GM12875 (cell line): ENCODE results near the gene FTL.
"Not testable (repeated sequence)": the region's sequence is repeated elsewhere in the genome, so short reads cannot be mapped to it uniquely, and the experiment has no call there.

Experiments used
- H3K4me3 ChIP-seq: one replicate; pipeline ENCODE4 v1.5.1; 2011; ENCODE audit warnings: low read depth, low read length, control low read depth
- TF ChIP-seq, protein P1 (sequence below): IDR thresholded peaks from 2 replicates; pipeline ENCODE4 v1.5.1; 2011; ENCODE audit warnings: low read depth, mild to moderate bottlenecking, control low read depth, inconsistent platforms, low read length, moderate library complexity, borderline replicate concordance; ENCODE audit not compliant: insufficient read depth

The FTL gene

DNA sequence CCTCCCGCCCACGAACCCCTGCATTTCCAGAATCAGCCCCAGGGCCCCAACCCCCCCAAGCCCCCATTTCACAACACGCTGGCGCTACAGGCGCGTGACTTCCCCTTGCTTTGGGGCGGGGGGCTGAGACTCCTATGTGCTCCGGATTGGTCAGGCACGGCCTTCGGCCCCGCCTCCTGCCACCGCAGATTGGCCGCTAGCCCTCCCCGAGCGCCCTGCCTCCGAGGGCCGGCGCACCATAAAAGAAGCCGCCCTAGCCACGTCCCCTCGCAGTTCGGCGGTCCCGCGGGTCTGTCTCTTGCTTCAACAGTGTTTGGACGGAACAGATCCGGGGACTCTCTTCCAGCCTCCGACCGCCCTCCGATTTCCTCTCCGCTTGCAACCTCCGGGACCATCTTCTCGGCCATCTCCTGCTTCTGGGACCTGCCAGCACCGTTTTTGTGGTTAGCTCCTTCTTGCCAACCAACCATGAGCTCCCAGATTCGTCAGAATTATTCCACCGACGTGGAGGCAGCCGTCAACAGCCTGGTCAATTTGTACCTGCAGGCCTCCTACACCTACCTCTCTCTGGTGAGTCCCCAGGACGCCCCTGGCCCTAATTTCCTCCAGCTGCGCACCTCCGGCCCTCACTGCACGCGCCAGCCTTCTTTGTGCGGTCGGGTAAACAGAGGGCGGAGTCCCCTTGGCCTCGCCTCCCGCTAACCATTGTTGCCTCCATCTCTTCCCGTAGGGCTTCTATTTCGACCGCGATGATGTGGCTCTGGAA is at the start of gene FTL:
TSS of gene FTL (plus strand) at position 270 of the 766 bp plus-strand sequence. CDS start at position 469, 199 bp downstream.
- TF ChIP-seq, protein P1, sequence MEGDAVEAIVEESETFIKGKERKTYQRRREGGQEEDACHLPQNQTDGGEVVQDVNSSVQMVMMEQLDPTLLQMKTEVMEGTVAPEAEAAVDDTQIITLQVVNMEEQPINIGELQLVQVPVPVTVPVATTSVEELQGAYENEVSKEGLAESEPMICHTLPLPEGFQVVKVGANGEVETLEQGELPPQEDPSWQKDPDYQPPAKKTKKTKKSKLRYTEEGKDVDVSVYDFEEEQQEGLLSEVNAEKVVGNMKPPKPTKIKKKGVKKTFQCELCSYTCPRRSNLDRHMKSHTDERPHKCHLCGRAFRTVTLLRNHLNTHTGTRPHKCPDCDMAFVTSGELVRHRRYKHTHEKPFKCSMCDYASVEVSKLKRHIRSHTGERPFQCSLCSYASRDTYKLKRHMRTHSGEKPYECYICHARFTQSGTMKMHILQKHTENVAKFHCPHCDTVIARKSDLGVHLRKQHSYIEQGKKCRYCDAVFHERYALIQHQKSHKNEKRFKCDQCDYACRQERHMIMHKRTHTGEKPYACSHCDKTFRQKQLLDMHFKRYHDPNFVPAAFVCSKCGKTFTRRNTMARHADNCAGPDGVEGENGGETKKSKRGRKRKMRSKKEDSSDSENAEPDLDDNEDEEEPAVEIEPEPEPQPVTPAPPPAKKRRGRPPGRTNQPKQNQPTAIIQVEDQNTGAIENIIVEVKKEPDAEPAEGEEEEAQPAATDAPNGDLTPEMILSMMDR: no peak
- peak within 1 kb of the TSS; percentile 68 for H3K4me3 ChIP-seq

DNA sequence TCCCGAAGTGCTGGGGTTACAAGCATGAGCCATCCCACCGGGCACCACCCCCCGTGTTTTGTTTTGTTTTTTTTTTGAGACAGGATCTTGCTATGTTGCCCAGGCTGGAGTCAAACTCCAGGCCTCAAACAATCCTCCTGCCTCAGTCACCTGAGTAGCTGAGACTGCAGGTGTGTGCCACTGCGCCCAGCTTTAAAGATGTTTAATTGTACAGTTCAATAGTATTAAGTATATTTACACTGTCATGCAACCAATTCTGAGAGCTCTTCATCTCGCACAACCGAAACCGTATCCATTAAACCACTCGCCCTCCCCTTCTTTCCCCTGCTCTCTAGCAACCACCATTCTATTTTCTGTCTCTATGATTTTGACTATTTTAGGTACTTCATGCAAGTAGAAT is 49.4 kb upstream of the FTL start:
- H3K4me3 ChIP-seq: no peak overlapping the region
- TF ChIP-seq, protein P1: no peak

DNA sequence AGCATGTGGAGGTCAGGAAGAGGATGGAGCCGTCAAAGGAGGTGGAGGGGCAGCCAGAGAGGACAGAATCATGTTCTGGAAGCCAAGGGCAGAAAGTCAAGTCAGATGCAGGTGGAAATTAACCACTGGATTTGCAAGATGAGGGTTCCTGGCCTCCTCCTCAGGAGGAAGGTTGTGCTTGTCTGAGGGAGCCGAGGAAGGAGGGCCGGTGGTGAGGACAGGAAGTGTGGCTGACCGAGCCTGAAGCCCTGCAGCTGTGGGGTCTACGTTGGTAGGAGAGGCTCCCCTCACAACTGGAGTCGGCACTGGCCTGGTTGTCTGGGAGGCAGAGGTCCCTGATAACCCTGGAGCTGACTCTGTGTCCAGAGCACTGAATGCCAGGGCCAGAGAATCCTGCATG is 47.0 kb upstream of the FTL start:
- TF ChIP-seq, protein P1: no peak

DNA sequence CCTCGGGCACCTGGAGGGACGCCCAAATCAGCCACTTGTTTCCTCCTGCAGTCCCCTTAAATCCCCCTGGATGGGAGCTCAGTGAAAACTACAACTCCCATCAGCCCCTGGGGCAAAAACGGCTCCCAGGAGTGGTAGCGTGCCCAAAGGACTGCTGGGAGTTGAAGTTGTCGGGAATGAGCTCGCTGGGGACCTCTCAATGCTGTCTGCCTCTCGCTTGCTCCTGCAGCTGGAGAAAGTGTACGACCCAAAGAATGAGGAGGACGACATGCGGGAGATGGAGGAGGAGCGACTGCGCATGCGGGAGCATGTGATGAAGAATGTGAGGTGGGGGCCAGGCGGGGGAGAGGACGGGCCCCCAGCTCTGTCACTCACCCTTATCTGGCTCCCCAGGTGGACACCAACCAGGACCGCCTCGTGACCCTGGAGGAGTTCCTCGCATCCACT is 46.3 kb upstream of the FTL start:
- no peak overlapping the region for H3K4me3 ChIP-seq
- TF ChIP-seq, protein P1: no peak

More for the DNA sequence above, 47.0 kb upstream of the FTL start:
- H3K4me3 ChIP-seq: no peak overlapping the region

DNA sequence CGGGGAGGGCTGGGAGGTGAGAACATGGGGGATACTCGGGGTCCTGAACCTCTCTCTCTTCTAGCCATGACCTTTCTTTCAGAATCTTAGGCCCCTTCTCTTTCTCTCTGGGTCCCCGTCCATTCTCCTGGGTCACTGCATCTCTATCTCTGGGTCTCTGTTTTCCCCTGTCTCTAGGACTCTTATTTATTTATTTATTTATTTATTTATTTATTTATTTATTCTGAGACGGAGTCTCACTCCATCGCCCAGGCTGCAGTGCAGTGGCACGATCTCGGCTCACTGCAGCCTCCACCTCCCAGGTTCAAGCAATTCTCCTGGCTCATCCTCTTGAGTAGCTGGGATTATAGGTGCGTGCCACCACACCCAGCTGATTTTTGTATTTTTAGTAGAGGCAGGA is 45.8 kb upstream of the FTL start:
- H3K4me3 ChIP-seq: not testable (repeated sequence)

DNA sequence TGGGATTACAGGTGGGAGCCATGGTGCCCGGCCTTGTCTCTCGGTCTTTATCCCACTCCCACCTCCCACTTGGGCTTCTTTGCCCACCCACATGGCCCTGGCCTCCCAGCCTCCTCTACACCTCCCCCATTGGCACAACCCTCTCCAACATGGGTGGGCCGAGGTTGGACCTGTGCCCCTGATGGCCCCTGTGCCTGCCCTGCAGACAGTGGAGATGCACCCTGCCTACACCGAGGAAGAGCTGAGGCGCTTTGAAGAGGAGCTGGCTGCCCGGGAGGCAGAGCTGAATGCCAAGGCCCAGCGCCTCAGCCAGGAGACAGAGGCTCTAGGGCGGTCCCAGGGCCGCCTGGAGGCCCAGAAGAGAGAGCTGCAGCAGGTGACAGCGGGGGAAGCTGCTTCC is 44.2 kb upstream of the FTL start:
- H3K4me3 ChIP-seq: no peak overlapping the region
- TF ChIP-seq, protein P1: no peak

DNA sequence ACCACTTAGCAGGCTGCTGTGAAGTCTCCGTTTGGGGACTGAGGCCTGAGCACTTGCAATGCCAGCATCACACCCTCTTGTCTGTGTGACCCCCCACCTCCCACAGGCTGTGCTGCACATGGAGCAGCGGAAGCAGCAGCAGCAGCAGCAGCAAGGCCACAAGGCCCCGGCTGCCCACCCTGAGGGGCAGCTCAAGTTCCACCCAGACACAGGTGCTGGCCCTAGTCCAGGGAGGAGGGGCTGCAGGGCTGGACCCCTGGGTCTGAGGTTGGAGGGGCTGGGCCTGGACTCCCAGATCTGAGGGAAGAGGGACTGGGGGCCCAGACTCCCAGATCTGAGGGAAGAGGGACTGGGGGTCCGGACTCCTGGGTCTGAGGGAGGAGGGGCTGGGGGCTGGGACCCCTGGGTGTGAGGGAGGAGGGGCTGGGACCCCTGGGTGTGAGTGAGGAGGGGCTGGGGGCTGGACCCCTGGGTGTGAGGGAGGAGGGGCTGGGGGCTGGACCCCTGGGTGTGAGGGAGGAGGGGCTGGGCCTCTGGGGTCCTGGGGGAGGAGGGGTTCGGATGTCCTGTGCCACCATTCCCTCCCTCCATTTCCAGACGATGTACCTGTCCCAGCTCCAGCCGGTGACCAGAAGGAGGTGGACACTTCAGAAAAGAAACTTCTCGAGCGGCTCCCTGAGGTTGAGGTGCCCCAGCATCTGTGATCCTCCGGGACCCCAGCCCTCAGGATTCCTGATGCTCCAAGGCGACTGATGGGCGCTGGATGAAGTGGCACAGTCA is 43.2 kb upstream of the FTL start:
- TF ChIP-seq, protein P1: no peak
- no peak overlapping the region for H3K4me3 ChIP-seq
